ENCODE results near the gene GLP1R. TPM values are rescaled to one million over a fixed set of nuclear protein-coding genes. Genes with fewer than 3 reads are reported as not detected.

The GLP1R gene
- total and polyA plus RNA-seq, 4 donors: 0.06 to 1.3 (median 0.13) TPM

GRCh38 chr6:39055661-39056060, 7.1 kb downstream of the GLP1R start:
- peaks cover 0 to 11% (median 0%) of the 10 kb centered on the region in 3 donors for H3K27me3 ChIP-seq (ENCODE audit: control insufficient read depth in 3 of 3, insufficient read depth in 3 of 3, low read length in 2 of 3)
- H3K9me3 ChIP-seq (ENCODE audit: control insufficient read depth in 4 of 4, insufficient read depth in 3 of 4, low read length in 3 of 4): no peaks in the 10 kb centered on the region
- no peaks in the 10 kb centered on the region for H3K36me3 ChIP-seq (ENCODE audit: control insufficient read depth in 4 of 4, insufficient read depth in 4 of 4, low read length in 4 of 4)
- no peak for TF ChIP-seq CTCF (IDR thresholded peaks at IDR 0.05; ENCODE audit: control extremely low read depth, extremely low read depth)
- DNase-seq (no peak), ATAC-seq (ENCODE audit: insufficient read depth, low FRiP score) (no peak)
- H3K4me1 ChIP-seq (ENCODE audit: control insufficient read depth in 5 of 5, insufficient read depth in 5 of 5, low read length in 5 of 5): peaks cover 0 to 6% (median 0%) of the 10 kb centered on the region in 5 donors
- H3K4me3 ChIP-seq: no peak overlapping the region
- 84 to 93% methylated on average over 7 of the region's 7 CpGs for WGBS, 2 donors
- no peak overlapping the region for H3K27ac ChIP-seq (ENCODE audit: low read depth in 1 of 2, low read length in 1 of 2)
- no peak overlapping the region for H3K9ac ChIP-seq (ENCODE audit: insufficient read depth in 1 of 2, low read length in 2 of 2)

- ATAC-seq (ENCODE audit: insufficient read depth, low FRiP score) (no peak), DNase-seq (no peak)
- 94 to 100% methylated on average over 4 to 5 of the region's 5 CpGs for WGBS, 2 donors
- no peak for TF ChIP-seq CTCF (IDR thresholded peaks at IDR 0.05; ENCODE audit: control extremely low read depth, extremely low read depth)
- no peak overlapping the region for H3K9ac ChIP-seq (ENCODE audit: insufficient read depth in 1 of 2, low read length in 2 of 2)
- peaks cover 0 to 7% (median 0%) of the 10 kb centered on the region in 3 donors for H3K27me3 ChIP-seq (ENCODE audit: control insufficient read depth in 3 of 3, insufficient read depth in 3 of 3, low read length in 2 of 3)
- H3K36me3 ChIP-seq (ENCODE audit: control insufficient read depth in 4 of 4, insufficient read depth in 4 of 4, low read length in 4 of 4): no peaks in the 10 kb centered on the region
- peaks cover 0 to 6% (median 0%) of the 10 kb centered on the region in 5 donors for H3K4me1 ChIP-seq (ENCODE audit: control insufficient read depth in 5 of 5, insufficient read depth in 5 of 5, low read length in 5 of 5)
- no peak overlapping the region for H3K27ac ChIP-seq (ENCODE audit: low read depth in 1 of 2, low read length in 1 of 2)
- H3K4me3 ChIP-seq: no peak overlapping the region
- no peaks in the 10 kb centered on the region for H3K9me3 ChIP-seq (ENCODE audit: control insufficient read depth in 4 of 4, insufficient read depth in 3 of 4, low read length in 3 of 4)
Observed at GRCh38 chr6:39056191-39056590, 7.6 kb downstream of the GLP1R start.

GRCh38 chr6:39056681-39057080, 8.1 kb downstream of the GLP1R start:
- Histone ChIP-seq H3K4me1 (ENCODE audit: control insufficient read depth in 5 of 5, insufficient read depth in 5 of 5, low read length in 5 of 5) (peaks cover 0 to 2% (median 0%) of the 10 kb centered on the region in 5 donors), H3K27me3 (ENCODE audit: control insufficient read depth in 3 of 3, insufficient read depth in 3 of 3, low read length in 2 of 3) (peaks cover 0 to 4% (median 0%) of the 10 kb centered on the region in 3 donors), H3K9me3 (ENCODE audit: control insufficient read depth in 4 of 4, insufficient read depth in 3 of 4, low read length in 3 of 4) (no peaks in the 10 kb centered on the region), H3K27ac (ENCODE audit: low read depth in 1 of 2, low read length in 1 of 2) (no peak overlapping the region), H3K9ac (ENCODE audit: insufficient read depth in 1 of 2, low read length in 2 of 2) (no peak overlapping the region), H3K36me3 (ENCODE audit: control insufficient read depth in 4 of 4, insufficient read depth in 4 of 4, low read length in 4 of 4) (no peaks in the 10 kb centered on the region), H3K4me3 (no peak overlapping the region)
- 93% methylated on average over 9 of the region's 9 CpGs for WGBS, 2 donors
- DNase-seq (no peak), ATAC-seq (ENCODE audit: insufficient read depth, low FRiP score) (no peak)
- TF ChIP-seq CTCF (IDR thresholded peaks at IDR 0.05; ENCODE audit: control extremely low read depth, extremely low read depth): no peak

Data from lung (tissue), 12 donors.